Peyer's patch (tissue), 4 donors: Measurements from ENCODE around the gene C3orf33. TPM values are rescaled to one million over a fixed set of nuclear protein-coding genes. Genes with fewer than 3 reads are reported as not detected.

Experiments used
- DNase-seq, 3 donors: peaks; one replicate each; pipeline ENCODE4 v3.0.0-alpha.2; 2017 to 2019
- H3K27ac ChIP-seq, 4 donors: fragments of 200-600 bp; sonication (generic); one replicate each; pipeline ENCODE4 v1.5.1; 2016 to 2019
- H3K27me3 ChIP-seq, 2 donors: fragments of 200-600 bp; sonication (generic); one replicate each; pipeline ENCODE4 v1.5.1; 2019
- H3K36me3 ChIP-seq, 3 donors: fragments of 200-600 bp; sonication (generic); one replicate each; pipeline ENCODE4 v1.5.1; 2016 to 2019
- H3K4me1 ChIP-seq, 4 donors: fragments of 200-600 bp; sonication (generic); one replicate each; pipeline ENCODE4 v1.5.1; 2016 to 2019
- H3K4me3 ChIP-seq, 4 donors: fragments of 200-600 bp; sonication (generic); 1 replicate in 3 of 4; 2 replicates in 1 of 4; pipeline ENCODE4 v1.5.1; 2016 to 2019; ENCODE audit warnings: mild to moderate bottlenecking in 1 of 4
- H3K9me3 ChIP-seq, 4 donors: fragments of 200-600 bp; sonication (generic); one replicate each; pipeline ENCODE4 v1.5.1; 2016 to 2019; ENCODE audit warnings: mild to moderate bottlenecking in 1 of 4
- POLR2A ChIP-seq, 2 donors: fragments of 450-650 bp; IDR thresholded peaks; one replicate each; pipeline ENCODE4 v1.5.1; 2017; ENCODE audit warnings: antibody characterized with exemption in 2 of 2, mild to moderate bottlenecking in 2 of 2, moderate library complexity in 2 of 2
- total RNA-seq, 4 donors: library from RNA; depleted of rRNA; stranded (reverse); fragments of >200 nt; gene quantifications; one replicate each; pipeline ENCODE4 v1.1.0, GENCODE V29; 2016
- TF ChIP-seq, protein P1 (sequence below), 6 experiments: fragments of 450-650 bp in 4 of 6; fragments of 200-600 bp in 2 of 6; sonication (generic) in 1 of 6; IDR thresholded peaks; one replicate each; pipeline ENCODE4 v1.5.1; 2017 to 2019; ENCODE audit warnings: antibody characterized with exemption in 6 of 6, mild to moderate bottlenecking in 3 of 6, moderate library complexity in 1 of 6

C3orf33 gene
- total RNA-seq, 4 donors from 2014 or later = 1.9 to 5.8 (median 3.9) TPM; not detected in 1

GRCh38 chr3:155790272-155790925 lies 15.7 kb downstream of the C3orf33 start:
- H3K4me3 ChIP-seq = no peak overlapping the region
- peaks cover 0 to 6% (median 0%) of the 10 kb centered on the region in 3 donors for H3K36me3 ChIP-seq

GRCh38 chr3:155785662-155786295 lies 20.3 kb downstream of the C3orf33 start:
- Histone ChIP-seq H3K27me3 (no peaks in the 10 kb centered on the region), H3K27ac (no peak overlapping the region), H3K4me3 (no peak overlapping the region), H3K36me3 (no peaks in the 10 kb centered on the region), H3K9me3 (peaks cover 0 to 4% (median 2%) of the 10 kb centered on the region in 4 donors), H3K4me1 (no peaks in the 10 kb centered on the region)
- no peak for TF ChIP-seq POLR2A (IDR thresholded peaks at IDR 0.05)
- TF ChIP-seq, protein P1, sequence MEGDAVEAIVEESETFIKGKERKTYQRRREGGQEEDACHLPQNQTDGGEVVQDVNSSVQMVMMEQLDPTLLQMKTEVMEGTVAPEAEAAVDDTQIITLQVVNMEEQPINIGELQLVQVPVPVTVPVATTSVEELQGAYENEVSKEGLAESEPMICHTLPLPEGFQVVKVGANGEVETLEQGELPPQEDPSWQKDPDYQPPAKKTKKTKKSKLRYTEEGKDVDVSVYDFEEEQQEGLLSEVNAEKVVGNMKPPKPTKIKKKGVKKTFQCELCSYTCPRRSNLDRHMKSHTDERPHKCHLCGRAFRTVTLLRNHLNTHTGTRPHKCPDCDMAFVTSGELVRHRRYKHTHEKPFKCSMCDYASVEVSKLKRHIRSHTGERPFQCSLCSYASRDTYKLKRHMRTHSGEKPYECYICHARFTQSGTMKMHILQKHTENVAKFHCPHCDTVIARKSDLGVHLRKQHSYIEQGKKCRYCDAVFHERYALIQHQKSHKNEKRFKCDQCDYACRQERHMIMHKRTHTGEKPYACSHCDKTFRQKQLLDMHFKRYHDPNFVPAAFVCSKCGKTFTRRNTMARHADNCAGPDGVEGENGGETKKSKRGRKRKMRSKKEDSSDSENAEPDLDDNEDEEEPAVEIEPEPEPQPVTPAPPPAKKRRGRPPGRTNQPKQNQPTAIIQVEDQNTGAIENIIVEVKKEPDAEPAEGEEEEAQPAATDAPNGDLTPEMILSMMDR (IDR thresholded peaks at IDR 0.05) = no peak
- no peak for DNase-seq

More at GRCh38 chr3:155790272-155790925, 15.7 kb downstream of the C3orf33 start:
- DNase-seq = no peak
- TF ChIP-seq POLR2A (IDR thresholded peaks at IDR 0.05) = no peak
- TF ChIP-seq, protein P1 (IDR thresholded peaks at IDR 0.05) = no peak
- no peaks in the 10 kb centered on the region for H3K9me3 ChIP-seq
- H3K27ac ChIP-seq = no peak overlapping the region
- H3K4me1 ChIP-seq = no peaks in the 10 kb centered on the region
- H3K27me3 ChIP-seq = no peaks in the 10 kb centered on the region

GRCh38 chr3:155782390-155782953 lies 23.6 kb downstream of the C3orf33 start:
- no peaks in the 10 kb centered on the region for H3K4me1 ChIP-seq
- no peaks in the 10 kb centered on the region for H3K36me3 ChIP-seq
- no peak overlapping the region for H3K4me3 ChIP-seq
- DNase-seq = no peak
- no peak for TF ChIP-seq POLR2A (IDR thresholded peaks at IDR 0.05)
- TF ChIP-seq, protein P1 (IDR thresholded peaks at IDR 0.05) = no peak
- H3K9me3 ChIP-seq = peaks cover 0 to 4% (median 2%) of the 10 kb centered on the region in 4 donors
- H3K27ac ChIP-seq = no peak overlapping the region
- H3K27me3 ChIP-seq = no peaks in the 10 kb centered on the region

DNA sequence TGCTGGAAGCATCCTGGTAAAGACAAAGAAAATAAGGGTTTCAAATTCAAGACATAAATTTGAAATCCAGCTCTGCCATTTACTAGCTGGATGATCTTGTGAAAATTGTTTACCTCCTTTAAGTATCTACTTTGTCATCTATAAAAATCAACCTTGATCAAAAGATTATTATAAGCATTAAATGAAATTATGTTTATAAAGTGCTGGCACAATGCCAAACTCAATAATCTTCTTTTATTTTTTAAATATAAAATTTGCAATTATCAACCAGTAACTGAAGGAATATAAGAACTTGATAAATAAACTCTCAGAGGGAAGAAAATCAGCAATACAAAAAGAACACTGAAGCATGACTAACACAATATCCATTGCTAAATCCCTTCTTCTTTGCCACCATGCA lies 25.8 kb downstream of the C3orf33 start:
- Histone ChIP-seq H3K4me1 (no peaks in the 10 kb centered on the region), H3K9me3 (peaks cover 0 to 4% (median 2%) of the 10 kb centered on the region in 4 donors), H3K27me3 (no peaks in the 10 kb centered on the region), H3K36me3 (no peaks in the 10 kb centered on the region), H3K4me3 (no peak overlapping the region), H3K27ac (no peak overlapping the region)
- DNase-seq = no peak
- TF ChIP-seq, protein P1 (IDR thresholded peaks at IDR 0.05) = no peak

- Histone ChIP-seq H3K4me3 (no peak overlapping the region), H3K27ac (no peak overlapping the region), H3K4me1 (no peaks in the 10 kb centered on the region), H3K9me3 (peaks cover 0 to 4% (median 2%) of the 10 kb centered on the region in 4 donors), H3K27me3 (no peaks in the 10 kb centered on the region), H3K36me3 (no peaks in the 10 kb centered on the region)
- TF ChIP-seq, protein P1 (IDR thresholded peaks at IDR 0.05) = no peak
- TF ChIP-seq POLR2A (IDR thresholded peaks at IDR 0.05) = no peak
- DNase-seq = no peak
Observed at GRCh38 chr3:155778462-155778861, 27.6 kb downstream of the C3orf33 start.
